A549 treated with dexamethasone at 1 μM for 4 hours (cell line): ENCODE data around the gene CMA1. TPM values are rescaled to one million over a fixed set of nuclear protein-coding genes. Genes with fewer than 3 reads are reported as not detected.

Source experiments
- total RNA-seq: library from RNA; stranded (reverse); fragments of 200-300 nt; extraction: Qiagen RNA extraction; gene quantifications from 5 replicates; pipeline ENCODE4 v1.2.3, GENCODE V29; 2022

CMA1 gene, protein sequence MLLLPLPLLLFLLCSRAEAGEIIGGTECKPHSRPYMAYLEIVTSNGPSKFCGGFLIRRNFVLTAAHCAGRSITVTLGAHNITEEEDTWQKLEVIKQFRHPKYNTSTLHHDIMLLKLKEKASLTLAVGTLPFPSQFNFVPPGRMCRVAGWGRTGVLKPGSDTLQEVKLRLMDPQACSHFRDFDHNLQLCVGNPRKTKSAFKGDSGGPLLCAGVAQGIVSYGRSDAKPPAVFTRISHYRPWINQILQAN
- not detected in 5 replicates for total RNA-seq

GRCh38 chr14:24508155-24508840, at the start of gene CMA1:
TSS of gene CMA1 (minus strand) at chr14:24508265. CDS start at chr14:24508235, 30 bp downstream.

Other genes with a start within 250 kb of the CMA1 start
- gene TGM1, start 245.1 kb downstream of the CMA1 start, total RNA-seq = 0.82 to 1.4 TPM (median 1.1 TPM) in 5 replicates
- 13.5 to 15.8 TPM (median 14.7 TPM) in 5 replicates for gene RABGGTA, start 236.7 kb downstream of the CMA1 start, total RNA-seq
- 9.3 to 12.6 TPM (median 11.1 TPM) in 5 replicates for gene DHRS1, start 208.5 kb downstream of the CMA1 start, total RNA-seq
- 12.5 to 17.2 TPM (median 17.2 TPM) in 5 replicates for gene NOP9, start 208.4 kb downstream of the CMA1 start, total RNA-seq
- 0.12 to 0.32 TPM (median 0.14 TPM) in 4 of 5 replicates, not detected in the other for gene CIDEB, start 200.3 kb downstream of the CMA1 start, total RNA-seq
- 1.3 to 5.0 TPM (median 3.6 TPM) in 5 replicates for gene LTB4R2, start 198.1 kb downstream of the CMA1 start, total RNA-seq
- 2.7 to 6.5 TPM (median 4.3 TPM) in 5 replicates for gene LTB4R, start 196.8 kb downstream of the CMA1 start, total RNA-seq
- 0.08 TPM in 1 of 5 replicates, not detected in the others for gene ADCY4, start 173.2 kb downstream of the CMA1 start, total RNA-seq
- gene RIPK3, start 168.3 kb downstream of the CMA1 start, total RNA-seq = 0.09 TPM in 1 of 5 replicates, not detected in the others
- 0.09 to 0.28 TPM (median 0.15 TPM) in 5 replicates for gene NFATC4, start 140.1 kb downstream of the CMA1 start, total RNA-seq
- 0.30 to 0.58 TPM (median 0.49 TPM) in 5 replicates for gene NYNRIN, start 109.3 kb downstream of the CMA1 start, total RNA-seq
- 0.84 to 1.3 TPM (median 1.0 TPM) in 5 replicates for gene CBLN3, start 78.6 kb downstream of the CMA1 start, total RNA-seq
- gene KHNYN, start 78.3 kb downstream of the CMA1 start, total RNA-seq = 21.0 to 29.0 TPM (median 26.8 TPM) in 5 replicates
- gene SDR39U1, start 65.5 kb downstream of the CMA1 start, total RNA-seq = 37.6 to 50.9 TPM (median 44.9 TPM) in 5 replicates
- not detected in 5 replicates for gene CTSG, start 68.0 kb upstream of the CMA1 start, total RNA-seq
- not detected in 5 replicates for gene GZMH, start 101.4 kb upstream of the CMA1 start, total RNA-seq
- gene GZMB, start 125.9 kb upstream of the CMA1 start, total RNA-seq = not detected in 5 replicates